Activated CD4-positive, CD25-positive, alpha-beta regulatory T cell (primary cell): ENCODE results near the gene GSTM4.

Source experiments
- DNase-seq, 4 experiments: peaks; one replicate each; lab custom pipeline; 2025; lab: John Stamatoyannopoulos, UW

GSTM4 gene

GRCh38 chr1:109624201-109625010 lies 31.5 kb upstream of the GSTM4 start:
- no peak for DNase-seq

- no peak for DNase-seq
Measured at GRCh38 chr1:109625176-109625575, 30.7 kb upstream of the GSTM4 start.

- no peak for DNase-seq
Measured at GRCh38 chr1:109625601-109626560, 30.0 kb upstream of the GSTM4 start.

GRCh38 chr1:109626682-109627408 lies 29.1 kb upstream of the GSTM4 start:
- DNase-seq = no peak

GRCh38 chr1:109627692-109628399 lies 28.1 kb upstream of the GSTM4 start:
- no peak for DNase-seq

GRCh38 chr1:109628540-109629321 lies 27.2 kb upstream of the GSTM4 start:
- no peak for DNase-seq

- no peak for DNase-seq
Measured at GRCh38 chr1:109629372-109630030, 26.4 kb upstream of the GSTM4 start.

- DNase-seq = peak in 3 of 4 experiments; percentile 14 to 28 (median 25)
Measured at GRCh38 chr1:109630081-109630897, 25.6 kb upstream of the GSTM4 start.

GRCh38 chr1:109630898-109631512 lies 24.9 kb upstream of the GSTM4 start:
- no peak for DNase-seq

- no peak for DNase-seq
Measured at GRCh38 chr1:109631513-109632505, 24.1 kb upstream of the GSTM4 start.

- DNase-seq = no peak
Measured at GRCh38 chr1:109632671-109633346, 23.1 kb upstream of the GSTM4 start.

GRCh38 chr1:109634292-109634691 lies 21.6 kb upstream of the GSTM4 start:
- no peak for DNase-seq

GRCh38 chr1:109634771-109635750 lies 20.8 kb upstream of the GSTM4 start:
- DNase-seq = no peak

GRCh38 chr1:109635862-109636200 lies 20.1 kb upstream of the GSTM4 start:
- no peak for DNase-seq

- DNase-seq = no peak
Measured at GRCh38 chr1:109636201-109636952, 19.5 kb upstream of the GSTM4 start.
